ENCODE measurements around the gene CAPN13. TPM values are rescaled to one million over a fixed set of nuclear protein-coding genes. Genes with fewer than 3 reads are reported as not detected.

CAPN13 gene
- total and polyA plus RNA-seq, 2 of the 4 experiments (the other 2 are of a cell fraction): not detected

DNA sequence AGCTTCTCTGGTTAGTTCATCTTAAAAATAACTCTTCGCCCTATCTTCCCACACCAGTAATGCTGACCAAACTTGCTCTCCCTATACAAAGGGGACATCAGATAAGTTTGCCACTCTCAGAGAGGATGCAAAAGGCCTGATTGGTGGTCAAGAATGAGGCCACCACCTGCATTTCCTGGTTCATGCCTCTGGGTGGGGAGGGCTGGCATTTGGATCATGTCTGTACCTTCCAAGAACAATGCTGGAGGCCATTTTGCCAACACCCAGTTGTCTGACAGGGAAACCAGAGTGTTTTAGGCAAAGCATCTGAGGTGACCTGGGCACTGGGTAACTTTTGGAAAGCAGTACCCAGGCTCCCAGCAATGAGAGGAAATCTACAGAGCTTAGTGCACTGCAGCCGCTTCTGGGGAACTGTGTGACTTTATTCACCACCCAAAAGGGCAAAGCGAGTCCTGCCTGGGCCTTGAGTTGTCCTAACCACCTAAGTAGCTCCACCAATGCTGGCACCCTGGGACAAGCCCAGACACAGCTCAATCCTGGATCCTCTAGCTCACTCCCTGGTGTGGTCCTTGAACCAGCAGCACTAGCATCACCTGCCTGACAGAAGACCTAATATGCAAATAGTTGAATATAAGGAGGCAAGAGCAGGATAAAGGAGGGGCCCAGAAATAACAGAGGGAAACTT is 35.1 kb downstream of the CAPN13 start:
- no peak for TF ChIP-seq RFX5 (IDR thresholded peaks at IDR 0.05; ENCODE audit: low read depth, low read length)
- no peak for TF ChIP-seq MXI1 (IDR thresholded peaks at IDR 0.05; ENCODE audit: borderline replicate concordance, low read depth, low read length)
- TF ChIP-seq, protein P1, sequence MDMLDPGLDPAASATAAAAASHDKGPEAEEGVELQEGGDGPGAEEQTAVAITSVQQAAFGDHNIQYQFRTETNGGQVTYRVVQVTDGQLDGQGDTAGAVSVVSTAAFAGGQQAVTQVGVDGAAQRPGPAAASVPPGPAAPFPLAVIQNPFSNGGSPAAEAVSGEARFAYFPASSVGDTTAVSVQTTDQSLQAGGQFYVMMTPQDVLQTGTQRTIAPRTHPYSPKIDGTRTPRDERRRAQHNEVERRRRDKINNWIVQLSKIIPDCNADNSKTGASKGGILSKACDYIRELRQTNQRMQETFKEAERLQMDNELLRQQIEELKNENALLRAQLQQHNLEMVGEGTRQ (IDR thresholded peaks at IDR 0.05; ENCODE audit: low read depth, low read length): no peak
- TF ChIP-seq CEBPB (IDR thresholded peaks at IDR 0.05; ENCODE audit: low read depth, low read length): no peak
- TF ChIP-seq NFE2L2 (IDR thresholded peaks at IDR 0.05; ENCODE audit: low read depth, low read length): no peak
- no peak for TF ChIP-seq SMC3 (IDR thresholded peaks at IDR 0.05; ENCODE audit: low read depth, low read length)
- TF ChIP-seq, protein P2, sequence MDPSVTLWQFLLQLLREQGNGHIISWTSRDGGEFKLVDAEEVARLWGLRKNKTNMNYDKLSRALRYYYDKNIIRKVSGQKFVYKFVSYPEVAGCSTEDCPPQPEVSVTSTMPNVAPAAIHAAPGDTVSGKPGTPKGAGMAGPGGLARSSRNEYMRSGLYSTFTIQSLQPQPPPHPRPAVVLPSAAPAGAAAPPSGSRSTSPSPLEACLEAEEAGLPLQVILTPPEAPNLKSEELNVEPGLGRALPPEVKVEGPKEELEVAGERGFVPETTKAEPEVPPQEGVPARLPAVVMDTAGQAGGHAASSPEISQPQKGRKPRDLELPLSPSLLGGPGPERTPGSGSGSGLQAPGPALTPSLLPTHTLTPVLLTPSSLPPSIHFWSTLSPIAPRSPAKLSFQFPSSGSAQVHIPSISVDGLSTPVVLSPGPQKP (IDR thresholded peaks at IDR 0.05; ENCODE audit: borderline replicate concordance, low read depth, low read length): no peak
- TF ChIP-seq POLR2A (IDR thresholded peaks at IDR 0.05; ENCODE audit: low read depth, low read length): no peak
- TF ChIP-seq FOS (IDR thresholded peaks at IDR 0.05; ENCODE audit: low read depth, low read length): no peak
- no peak for TF ChIP-seq RCOR1 (IDR thresholded peaks at IDR 0.05; ENCODE audit: insufficient replicate concordance, low read length)
- TF ChIP-seq, protein P3, sequence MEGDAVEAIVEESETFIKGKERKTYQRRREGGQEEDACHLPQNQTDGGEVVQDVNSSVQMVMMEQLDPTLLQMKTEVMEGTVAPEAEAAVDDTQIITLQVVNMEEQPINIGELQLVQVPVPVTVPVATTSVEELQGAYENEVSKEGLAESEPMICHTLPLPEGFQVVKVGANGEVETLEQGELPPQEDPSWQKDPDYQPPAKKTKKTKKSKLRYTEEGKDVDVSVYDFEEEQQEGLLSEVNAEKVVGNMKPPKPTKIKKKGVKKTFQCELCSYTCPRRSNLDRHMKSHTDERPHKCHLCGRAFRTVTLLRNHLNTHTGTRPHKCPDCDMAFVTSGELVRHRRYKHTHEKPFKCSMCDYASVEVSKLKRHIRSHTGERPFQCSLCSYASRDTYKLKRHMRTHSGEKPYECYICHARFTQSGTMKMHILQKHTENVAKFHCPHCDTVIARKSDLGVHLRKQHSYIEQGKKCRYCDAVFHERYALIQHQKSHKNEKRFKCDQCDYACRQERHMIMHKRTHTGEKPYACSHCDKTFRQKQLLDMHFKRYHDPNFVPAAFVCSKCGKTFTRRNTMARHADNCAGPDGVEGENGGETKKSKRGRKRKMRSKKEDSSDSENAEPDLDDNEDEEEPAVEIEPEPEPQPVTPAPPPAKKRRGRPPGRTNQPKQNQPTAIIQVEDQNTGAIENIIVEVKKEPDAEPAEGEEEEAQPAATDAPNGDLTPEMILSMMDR (conservative IDR thresholded peaks at IDR 0.05; ENCODE audit: low read depth, low read length): no peak
- no peak for TF ChIP-seq BHLHE40 (IDR thresholded peaks at IDR 0.05; ENCODE audit: low read depth, low read length)
- TF ChIP-seq MAFK (IDR thresholded peaks at IDR 0.05; ENCODE audit: low read depth, low read length): no peak
- no peak for TF ChIP-seq MAZ (IDR thresholded peaks at IDR 0.05; ENCODE audit: borderline replicate concordance, low read depth, low read length)
- no peak for TF ChIP-seq RAD21 (IDR thresholded peaks at IDR 0.05; ENCODE audit: low read length)
- H3K9me1 ChIP-seq (ENCODE audit: insufficient read depth, low read length): no peaks in the 10 kb centered on the region
- no peaks in the 10 kb centered on the region for H4K20me1 ChIP-seq (ENCODE audit: insufficient read depth, low read length)
- H4K8ac ChIP-seq (ENCODE audit: low read depth in 2 of 2, low read length in 2 of 2): no peak overlapping the region
- H4K91ac ChIP-seq (ENCODE audit: insufficient read depth, low read depth, low read length): no peak overlapping the region
- no TSS peak for BruUV-seq (replicated peaks)
- no peak overlapping the region for H3K4me2 ChIP-seq (ENCODE audit: low read depth, low read length)
- no peak overlapping the region for H2BK20ac ChIP-seq (ENCODE audit: low read depth, low read length)
- POLR2A ChIA-PET (ENCODE audit: unreplicated experiment): no interaction called here
- no peak overlapping the region for H3K23ac ChIP-seq (ENCODE audit: low read depth, low read length)
- no peaks in the 10 kb centered on the region for H3K79me1 ChIP-seq (ENCODE audit: low read depth in 1 of 2, low read length in 2 of 2)
- no peak overlapping the region for H2AK9ac ChIP-seq (replicated peaks; ENCODE audit: low read depth, low read length, poor library complexity)
- no peak overlapping the region for H4K5ac ChIP-seq (ENCODE audit: low read depth, low read length)
- no peak overlapping the region for H2AFZ ChIP-seq (replicated peaks; ENCODE audit: low read length, poor library complexity)
- WGBS, 2 experiments (ENCODE audit: extremely low coverage in 2 of 2, insufficient read length in 1 of 2): no CpG with 5 or more reads among the region's 3 CpGs
- H2BK15ac ChIP-seq (ENCODE audit: low read depth, low read length): no peak overlapping the region
- H3K27ac ChIP-seq (ENCODE audit: insufficient read depth, low read length): no peak overlapping the region
- no peak overlapping the region for H3K9ac ChIP-seq (ENCODE audit: low read depth, low read length)
- H2AK5ac ChIP-seq (ENCODE audit: low read depth, low read length): no peak overlapping the region
- CTCF ChIA-PET: no interaction called here
- in situ Hi-C loops (cut with MboI; ENCODE audit: low sequenced_read_pairs) (no loop called here), intact Hi-C loops (cut with micrococcal nuclease) (no loop called here), dilution Hi-C loops (cut with HindIII; ENCODE audit: low sequenced_read_pairs, unreplicated experiment) (no loop called here)
- ATAC-seq (ENCODE audit: low read depth) (no peak), DNase-seq (no peak)
- no peak overlapping the region for H3K18ac ChIP-seq (ENCODE audit: low read depth, low read length)
- H2BK120ac ChIP-seq (ENCODE audit: low read depth, low read length): no peak overlapping the region
- H3K4ac ChIP-seq (ENCODE audit: low read depth, low read length): no peak overlapping the region
- H3K56ac ChIP-seq (ENCODE audit: extremely low read depth, insufficient read depth, low read length): no peak overlapping the region
- H3K4me3 ChIP-seq (ENCODE audit: insufficient read depth, low read depth, low read length): no peak overlapping the region
- H3K9me3 ChIP-seq (ENCODE audit: control insufficient read depth, insufficient read depth, low read length): no peaks in the 10 kb centered on the region
- H3K14ac ChIP-seq (replicated peaks; ENCODE audit: low read depth, low read length): no peak overlapping the region
- no peaks in the 10 kb centered on the region for H3K4me1 ChIP-seq (ENCODE audit: control insufficient read depth, insufficient read depth, low read length)
- H3K27me3 ChIP-seq (ENCODE audit: control insufficient read depth, insufficient read depth, low read length): peaks cover 3% of the 10 kb centered on the region
- no peaks in the 10 kb centered on the region for H3K36me3 ChIP-seq (ENCODE audit: control insufficient read depth, insufficient read depth, low read length)
- H2BK5ac ChIP-seq (ENCODE audit: low read depth, low read length, poor library complexity, severe bottlenecking): no peak overlapping the region
